HepG2 (cell line): Measurements from ENCODE around the gene NUDCD2. TPM values are rescaled to one million over a fixed set of nuclear protein-coding genes. Genes with fewer than 3 reads are reported as not detected.

Source experiments
- AGO1 ChIP-seq: fragments of 200-400 bp; formaldehyde crosslinking; IDR thresholded peaks from 2 replicates; pipeline ENCODE4 v1.6.1; 2017; ENCODE audit warnings: mild to moderate bottlenecking, low read depth, low read length, moderate library complexity; ENCODE audit not compliant: poor library complexity, severe bottlenecking
- AGO2 ChIP-seq: fragments of 200-400 bp; formaldehyde crosslinking; optimal IDR thresholded peaks from 2 replicates; pipeline ENCODE3; 2017; ENCODE audit warnings: mild to moderate bottlenecking, low read depth, low read length, moderate library complexity
- CHD2 ChIP-seq: IDR thresholded peaks from 2 replicates; pipeline ENCODE4 v1.6.1; 2011; ENCODE audit warnings: low read depth, low read length, improper control_type of control experiment
- HDAC1 ChIP-seq: sonication (generic); formaldehyde crosslinking; IDR thresholded peaks from 2 replicates; pipeline ENCODE4 v1.5.1; 2020; ENCODE audit warnings: mild to moderate bottlenecking, missing genetic modification reagents
- HNF1B ChIP-seq: sonication (generic); formaldehyde crosslinking; IDR thresholded peaks from 2 replicates; pipeline ENCODE4 v1.5.1; 2020; ENCODE audit warnings: mild to moderate bottlenecking, moderate library complexity, missing genetic modification reagents
- IKZF4 ChIP-seq: sonication (generic); formaldehyde crosslinking; IDR thresholded peaks from 2 replicates; pipeline ENCODE4 v1.5.1; 2020; ENCODE audit warnings: borderline replicate concordance, mild to moderate bottlenecking, low read depth, missing genetic modification reagents; ENCODE audit errors: not compliant biosample characterization
- JUND ChIP-seq: sonication (generic); formaldehyde crosslinking; IDR thresholded peaks from 2 replicates; pipeline ENCODE4 v1.8.0; 2022; ENCODE audit warnings: mild to moderate bottlenecking, missing genetic modification reagents
- MAFF ChIP-seq: IDR thresholded peaks from 2 replicates; pipeline ENCODE4 v1.6.1; 2011; ENCODE audit warnings: low read depth, low read length, improper control_type of control experiment
- NCOA5 ChIP-seq: sonication (generic); formaldehyde crosslinking; IDR thresholded peaks from 2 replicates; pipeline ENCODE4 v1.4.0; 2020; ENCODE audit warnings: missing genetic modification reagents
- NR2C2 ChIP-seq: sonication (generic); formaldehyde crosslinking; IDR thresholded peaks from 2 replicates; pipeline ENCODE4 v1.4.0; 2020; ENCODE audit warnings: missing genetic modification reagents, mild to moderate bottlenecking, moderate library complexity, borderline replicate concordance
- PTBP1 ChIP-seq: fragments of 200-400 bp; formaldehyde crosslinking; IDR thresholded peaks from 2 replicates; pipeline ENCODE4 v1.6.1; 2018; ENCODE audit warnings: low read length, low read depth; ENCODE audit not compliant: poor library complexity, severe bottlenecking
- RFX1 ChIP-seq: fragments of 450-650 bp; IDR thresholded peaks from 2 replicates; pipeline ENCODE4 v1.6.1; 2017
- RFX5 ChIP-seq: IDR thresholded peaks from 2 replicates; pipeline ENCODE4 v1.6.1; 2011; ENCODE audit warnings: low read depth, low read length, improper control_type of control experiment
- SAP130 ChIP-seq: IDR thresholded peaks from 2 replicates; pipeline ENCODE4 v1.6.1; 2016; ENCODE audit warnings: low read depth
- U2AF1 ChIP-seq: fragments of 200-400 bp; formaldehyde crosslinking; optimal IDR thresholded peaks from 2 replicates; pipeline ENCODE3; 2017; ENCODE audit warnings: mild to moderate bottlenecking, low read depth, low read length
- ZBTB7A ChIP-seq: sonication (generic); formaldehyde crosslinking; IDR thresholded peaks from 2 replicates; pipeline ENCODE4 v1.8.0; 2022; ENCODE audit warnings: mild to moderate bottlenecking, missing genetic modification reagents
- ZFP62 ChIP-seq: sonication (generic); formaldehyde crosslinking; IDR thresholded peaks from 2 replicates; pipeline ENCODE4 v1.4.0; 2020; ENCODE audit warnings: missing genetic modification reagents
- ZMYM4 ChIP-seq: sonication (generic); formaldehyde crosslinking; IDR thresholded peaks from 2 replicates; pipeline ENCODE4 v1.8.1; 2023; ENCODE audit warnings: mild to moderate bottlenecking, missing genetic modification reagents
- ZNF124 ChIP-seq: sonication (generic); formaldehyde crosslinking; IDR thresholded peaks from 2 replicates; pipeline ENCODE4 v1.4.0; 2020; ENCODE audit warnings: missing genetic modification reagents
- ZNF503 ChIP-seq: sonication (generic); formaldehyde crosslinking; IDR thresholded peaks from 2 replicates; pipeline ENCODE4 v1.4.0; 2020; ENCODE audit warnings: missing genetic modification reagents
- ZNF562 ChIP-seq: sonication (generic); formaldehyde crosslinking; IDR thresholded peaks from 2 replicates; pipeline ENCODE4 v1.8.0; 2022; ENCODE audit warnings: missing genetic modification reagents, borderline replicate concordance
- ZNF629 ChIP-seq: sonication (generic); formaldehyde crosslinking; conservative IDR thresholded peaks from 2 replicates; pipeline ENCODE4 v1.5.0; 2020; ENCODE audit warnings: missing genetic modification reagents
- ZNF644 ChIP-seq: IDR thresholded peaks from 2 replicates; pipeline ENCODE4 v1.6.1; 2016; ENCODE audit warnings: low read depth
- ZNF703 ChIP-seq: sonication (generic); formaldehyde crosslinking; IDR thresholded peaks from 2 replicates; pipeline ENCODE4 v1.5.1; 2020; ENCODE audit warnings: missing genetic modification reagents, mild to moderate bottlenecking, moderate library complexity, borderline replicate concordance
- polyA plus RNA-seq, 8 experiments: library from polyadenylated mRNA; depleted of rRNA in 3 of 8; stranded (reverse) in 7 of 8; unstranded in 1 of 8; fragments of >200 nt; fragmentation: Illumina TruSeq in 4 of 8; extraction: Trizol in 4 of 8; gene quantifications; 2 replicates each; pipeline versions ENCODE4 v1.2.1 to v1.2.3, GENCODE V29; 2011 to 2016; ENCODE audit warnings: low read depth in 4 of 8, missing spikeins in 1 of 8, mixed read lengths in 1 of 8; ENCODE audit not compliant: insufficient read depth in 1 of 8
- total RNA-seq, 5 experiments: library from RNA; depleted of rRNA; stranded (reverse); fragments of >200 nt; fragmentation: Illumina TruSeq; extraction: Trizol; gene quantifications; 2 replicates each; pipeline ENCODE4 v1.2.3, GENCODE V29; 2016; ENCODE audit warnings: low read depth in 1 of 5
- TF ChIP-seq, protein P1 (sequence below): sonication (generic); formaldehyde crosslinking; IDR thresholded peaks from 2 replicates; pipeline ENCODE4 v1.4.0; 2020; ENCODE audit warnings: missing genetic modification reagents, borderline replicate concordance
- TF ChIP-seq, protein P2 (sequence below): sonication (generic); formaldehyde crosslinking; IDR thresholded peaks from 2 replicates; pipeline ENCODE4 v1.8.1; 2023; ENCODE audit warnings: mild to moderate bottlenecking, missing genetic modification reagents

The NUDCD2 gene
- total and polyA plus RNA-seq, 2 of the 13 experiments (the other 11 are each of a cell fraction or from before 2014, with no cell fraction given), result 14.8 to 39.2 TPM

DNA sequence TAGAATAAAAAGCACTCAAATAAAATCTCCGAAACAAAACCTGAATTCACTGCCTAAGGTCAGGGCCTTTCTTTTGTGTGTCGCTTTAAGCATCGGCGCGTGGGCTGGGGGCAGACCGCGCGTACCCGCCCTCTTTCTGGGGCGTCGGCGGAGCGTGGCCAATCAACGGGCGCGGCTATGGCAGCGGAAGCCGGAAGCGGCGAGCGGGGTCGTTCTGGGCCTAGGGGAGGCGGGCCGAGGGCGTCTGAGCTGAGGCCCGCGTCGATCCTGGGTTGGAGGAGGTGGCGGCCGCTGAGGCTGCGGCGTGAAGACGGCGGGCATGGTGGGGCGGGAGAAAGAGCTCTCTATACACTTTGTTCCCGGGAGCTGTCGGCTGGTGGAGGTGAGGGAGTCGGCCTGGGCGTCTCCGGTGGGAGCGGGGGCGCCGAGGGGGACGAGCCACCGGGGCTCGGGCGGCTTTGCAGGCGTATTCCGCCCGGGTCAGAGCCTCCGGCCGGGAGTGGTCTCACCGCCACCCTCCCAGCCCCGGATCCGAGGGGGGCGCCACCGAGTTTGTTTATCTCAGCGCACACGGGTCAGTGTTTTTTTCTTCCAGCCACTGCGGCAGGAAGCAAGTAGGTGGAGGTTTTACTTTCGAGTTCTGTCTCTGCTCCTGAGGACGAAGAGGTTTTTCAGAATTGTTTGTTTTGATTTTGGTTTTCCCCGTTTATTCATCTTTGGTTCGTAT, 45.6 kb upstream of the NUDCD2 start, which contains the start of gene MAT2B (continued):
- TF ChIP-seq ZNF503 (CRISPR knock-in tag), result 0 out of 2 replicates have a peak, but pooled peaks have one; percentile 23
- no peak for TF ChIP-seq RFX1
- TF ChIP-seq U2AF1, result no peak
- TF ChIP-seq, protein P1, sequence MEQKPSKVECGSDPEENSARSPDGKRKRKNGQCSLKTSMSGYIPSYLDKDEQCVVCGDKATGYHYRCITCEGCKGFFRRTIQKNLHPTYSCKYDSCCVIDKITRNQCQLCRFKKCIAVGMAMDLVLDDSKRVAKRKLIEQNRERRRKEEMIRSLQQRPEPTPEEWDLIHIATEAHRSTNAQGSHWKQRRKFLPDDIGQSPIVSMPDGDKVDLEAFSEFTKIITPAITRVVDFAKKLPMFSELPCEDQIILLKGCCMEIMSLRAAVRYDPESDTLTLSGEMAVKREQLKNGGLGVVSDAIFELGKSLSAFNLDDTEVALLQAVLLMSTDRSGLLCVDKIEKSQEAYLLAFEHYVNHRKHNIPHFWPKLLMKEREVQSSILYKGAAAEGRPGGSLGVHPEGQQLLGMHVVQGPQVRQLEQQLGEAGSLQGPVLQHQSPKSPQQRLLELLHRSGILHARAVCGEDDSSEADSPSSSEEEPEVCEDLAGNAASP (CRISPR knock-in tag), result peak; percentile 55; the same call in 1 of the 2 replicates
- TF ChIP-seq ZBTB7A (CRISPR knock-in tag), result no peak
- no peak for TF ChIP-seq PTBP1
- TF ChIP-seq HNF1B (CRISPR knock-in tag), result no peak; the same call in 1 of the 2 replicates
- no peak for TF ChIP-seq NCOA5 (CRISPR knock-in tag)
- TF ChIP-seq IKZF4 (CRISPR knock-in tag), result no peak
- no peak for TF ChIP-seq AGO1
- no peak for TF ChIP-seq ZFP62 (CRISPR knock-in tag)
- no peak for TF ChIP-seq ZNF644 (CRISPR knock-in tag)
- no peak for TF ChIP-seq MAFF
- TF ChIP-seq ZMYM4 (CRISPR knock-in tag), result peak; percentile 80; the same call in 1 of the 2 replicates
- TF ChIP-seq JUND (CRISPR knock-in tag), result no peak
- peak; percentile 76 for TF ChIP-seq HDAC1
- no peak for TF ChIP-seq CHD2
- TF ChIP-seq, protein P2, sequence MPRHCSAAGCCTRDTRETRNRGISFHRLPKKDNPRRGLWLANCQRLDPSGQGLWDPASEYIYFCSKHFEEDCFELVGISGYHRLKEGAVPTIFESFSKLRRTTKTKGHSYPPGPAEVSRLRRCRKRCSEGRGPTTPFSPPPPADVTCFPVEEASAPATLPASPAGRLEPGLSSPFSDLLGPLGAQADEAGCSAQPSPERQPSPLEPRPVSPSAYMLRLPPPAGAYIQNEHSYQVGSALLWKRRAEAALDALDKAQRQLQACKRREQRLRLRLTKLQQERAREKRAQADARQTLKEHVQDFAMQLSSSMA (CRISPR knock-in tag), result no peak
- no peak for TF ChIP-seq ZNF703 (CRISPR knock-in tag)
- TF ChIP-seq ZNF562 (CRISPR knock-in tag), result no peak
- TF ChIP-seq ZNF124 (CRISPR knock-in tag), result peak; percentile 24
- peak; percentile 81 for TF ChIP-seq AGO2
- TF ChIP-seq RFX5, result no peak
- peak; percentile 96 for TF ChIP-seq SAP130 (CRISPR knock-in tag)
- TF ChIP-seq ZNF629, result no peak; the same call in 1 of the 2 replicates
- peak; percentile 90 for TF ChIP-seq NR2C2 (CRISPR knock-in tag)
